ENCODE results near the gene GSG1L2.

DNA sequence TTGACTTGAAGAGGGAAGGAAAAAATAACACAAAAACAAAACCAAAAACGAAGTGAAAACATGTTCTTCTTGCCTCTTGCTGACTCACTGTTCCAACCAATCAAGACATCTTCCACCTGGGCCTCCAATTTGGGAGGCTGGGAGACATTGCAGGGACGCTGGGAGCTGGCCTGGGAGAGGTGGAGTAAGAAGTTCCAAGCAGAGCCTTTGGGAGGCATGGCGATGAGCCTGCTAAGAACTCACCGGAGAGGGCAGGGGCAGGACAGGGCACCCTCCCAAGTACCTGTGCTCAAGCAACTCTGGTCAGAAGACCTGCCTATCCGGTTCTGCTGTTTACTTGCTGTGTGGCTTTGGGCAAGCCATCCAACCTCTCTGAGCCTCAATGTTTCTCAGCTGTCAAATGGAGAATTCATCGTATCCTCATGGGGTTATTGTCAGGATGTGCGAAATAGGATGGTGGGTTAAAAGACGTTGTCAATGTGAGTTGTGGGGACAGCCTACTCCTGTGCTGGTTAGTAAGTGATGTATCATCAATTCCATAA is 3.0 kb upstream of the GSG1L2 start:
- TF ChIP-seq, protein P1, sequence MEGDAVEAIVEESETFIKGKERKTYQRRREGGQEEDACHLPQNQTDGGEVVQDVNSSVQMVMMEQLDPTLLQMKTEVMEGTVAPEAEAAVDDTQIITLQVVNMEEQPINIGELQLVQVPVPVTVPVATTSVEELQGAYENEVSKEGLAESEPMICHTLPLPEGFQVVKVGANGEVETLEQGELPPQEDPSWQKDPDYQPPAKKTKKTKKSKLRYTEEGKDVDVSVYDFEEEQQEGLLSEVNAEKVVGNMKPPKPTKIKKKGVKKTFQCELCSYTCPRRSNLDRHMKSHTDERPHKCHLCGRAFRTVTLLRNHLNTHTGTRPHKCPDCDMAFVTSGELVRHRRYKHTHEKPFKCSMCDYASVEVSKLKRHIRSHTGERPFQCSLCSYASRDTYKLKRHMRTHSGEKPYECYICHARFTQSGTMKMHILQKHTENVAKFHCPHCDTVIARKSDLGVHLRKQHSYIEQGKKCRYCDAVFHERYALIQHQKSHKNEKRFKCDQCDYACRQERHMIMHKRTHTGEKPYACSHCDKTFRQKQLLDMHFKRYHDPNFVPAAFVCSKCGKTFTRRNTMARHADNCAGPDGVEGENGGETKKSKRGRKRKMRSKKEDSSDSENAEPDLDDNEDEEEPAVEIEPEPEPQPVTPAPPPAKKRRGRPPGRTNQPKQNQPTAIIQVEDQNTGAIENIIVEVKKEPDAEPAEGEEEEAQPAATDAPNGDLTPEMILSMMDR (IDR thresholded peaks at IDR 0.05): no peak
- TF ChIP-seq EZH2 (IDR thresholded peaks at IDR 0.05; ENCODE audit: borderline replicate concordance, insufficient read depth, low read depth, low read length, poor library complexity, severe bottlenecking): no peak
